Ishikawa (cell line): ENCODE data around the gene MLKL.

Experiments
- CEBPB ChIP-seq: IDR thresholded peaks from 2 replicates; pipeline ENCODE4 v1.6.1; 2012
- CREB1 ChIP-seq: IDR thresholded peaks from 2 replicates; pipeline ENCODE4 v1.6.1; 2012; ENCODE audit warnings: low read depth
- EGR1 ChIP-seq: IDR thresholded peaks from 2 replicates; pipeline ENCODE4 v1.6.1; 2012
- EP300 ChIP-seq: IDR thresholded peaks from 2 replicates; pipeline ENCODE4 v1.6.1; 2012; ENCODE audit warnings: borderline replicate concordance
- FOXM1 ChIP-seq: IDR thresholded peaks from 2 replicates; pipeline ENCODE4 v1.6.1; 2012; ENCODE audit warnings: low read depth, borderline replicate concordance
- NFIC ChIP-seq: IDR thresholded peaks from 2 replicates; pipeline ENCODE4 v1.6.1; 2012
- RAD21 ChIP-seq: IDR thresholded peaks from 2 replicates; pipeline ENCODE4 v1.6.1; 2012; ENCODE audit warnings: low read depth
- REST ChIP-seq: IDR thresholded peaks from 2 replicates; pipeline ENCODE4 v1.6.1; 2012; ENCODE audit warnings: low read depth, mild to moderate bottlenecking
- TAF1 ChIP-seq: IDR thresholded peaks from 2 replicates; pipeline ENCODE4 v1.6.1; 2012; ENCODE audit warnings: low read depth, mild to moderate bottlenecking
- TCF12 ChIP-seq: IDR thresholded peaks from 2 replicates; pipeline ENCODE4 v1.6.1; 2012; ENCODE audit warnings: low read depth
- TEAD4 ChIP-seq: IDR thresholded peaks from 2 replicates; pipeline ENCODE4 v1.6.1; 2012
- YY1 ChIP-seq: IDR thresholded peaks from 2 replicates; pipeline ENCODE4 v1.6.1; 2012; ENCODE audit warnings: low read depth
- ZBTB7A ChIP-seq: IDR thresholded peaks from 2 replicates; pipeline ENCODE4 v1.6.1; 2012; ENCODE audit warnings: low read depth
- TF ChIP-seq, protein P1 (sequence below): IDR thresholded peaks from 2 replicates; pipeline ENCODE4 v1.6.1; 2012
- TF ChIP-seq, protein P2 (sequence below): IDR thresholded peaks from 2 replicates; pipeline ENCODE4 v1.6.1; 2012

The MLKL gene

GRCh38 chr16:74734361-74735161 lies 33.9 kb upstream of the MLKL start:
- TF ChIP-seq EP300 (no peak), RAD21 (no peak), FOXM1 (no peak), NFIC (no peak), ZBTB7A (no peak), CREB1 (no peak), YY1 (no peak), TEAD4 (no peak), TCF12 (no peak), TAF1 (no peak), CEBPB (no peak)
- TF ChIP-seq, protein P1, sequence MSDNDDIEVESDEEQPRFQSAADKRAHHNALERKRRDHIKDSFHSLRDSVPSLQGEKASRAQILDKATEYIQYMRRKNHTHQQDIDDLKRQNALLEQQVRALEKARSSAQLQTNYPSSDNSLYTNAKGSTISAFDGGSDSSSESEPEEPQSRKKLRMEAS: no peak
- TF ChIP-seq, protein P2, sequence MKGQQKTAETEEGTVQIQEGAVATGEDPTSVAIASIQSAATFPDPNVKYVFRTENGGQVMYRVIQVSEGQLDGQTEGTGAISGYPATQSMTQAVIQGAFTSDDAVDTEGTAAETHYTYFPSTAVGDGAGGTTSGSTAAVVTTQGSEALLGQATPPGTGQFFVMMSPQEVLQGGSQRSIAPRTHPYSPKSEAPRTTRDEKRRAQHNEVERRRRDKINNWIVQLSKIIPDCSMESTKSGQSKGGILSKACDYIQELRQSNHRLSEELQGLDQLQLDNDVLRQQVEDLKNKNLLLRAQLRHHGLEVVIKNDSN: no peak

GRCh38 chr16:74732707-74733350 lies 32.2 kb upstream of the MLKL start:
- no peak for TF ChIP-seq EP300
- TF ChIP-seq CEBPB: no peak
- TF ChIP-seq YY1: no peak
- no peak for TF ChIP-seq TAF1
- TF ChIP-seq, protein P2: no peak
- TF ChIP-seq FOXM1: no peak
- no peak for TF ChIP-seq NFIC
- no peak for TF ChIP-seq REST
- no peak for TF ChIP-seq EGR1
- no peak for TF ChIP-seq ZBTB7A
- TF ChIP-seq, protein P1: no peak
- TF ChIP-seq RAD21: no peak
- no peak for TF ChIP-seq TCF12
- TF ChIP-seq CREB1: no peak
- TF ChIP-seq TEAD4: no peak

GRCh38 chr16:74731853-74732477 lies 31.3 kb upstream of the MLKL start:
- TF ChIP-seq ZBTB7A (no peak), CEBPB (no peak), FOXM1 (no peak), RAD21 (no peak), YY1 (no peak), NFIC (no peak), TAF1 (no peak), EGR1 (no peak), REST (no peak), TEAD4 (no peak)
- TF ChIP-seq, protein P2: no peak

DNA sequence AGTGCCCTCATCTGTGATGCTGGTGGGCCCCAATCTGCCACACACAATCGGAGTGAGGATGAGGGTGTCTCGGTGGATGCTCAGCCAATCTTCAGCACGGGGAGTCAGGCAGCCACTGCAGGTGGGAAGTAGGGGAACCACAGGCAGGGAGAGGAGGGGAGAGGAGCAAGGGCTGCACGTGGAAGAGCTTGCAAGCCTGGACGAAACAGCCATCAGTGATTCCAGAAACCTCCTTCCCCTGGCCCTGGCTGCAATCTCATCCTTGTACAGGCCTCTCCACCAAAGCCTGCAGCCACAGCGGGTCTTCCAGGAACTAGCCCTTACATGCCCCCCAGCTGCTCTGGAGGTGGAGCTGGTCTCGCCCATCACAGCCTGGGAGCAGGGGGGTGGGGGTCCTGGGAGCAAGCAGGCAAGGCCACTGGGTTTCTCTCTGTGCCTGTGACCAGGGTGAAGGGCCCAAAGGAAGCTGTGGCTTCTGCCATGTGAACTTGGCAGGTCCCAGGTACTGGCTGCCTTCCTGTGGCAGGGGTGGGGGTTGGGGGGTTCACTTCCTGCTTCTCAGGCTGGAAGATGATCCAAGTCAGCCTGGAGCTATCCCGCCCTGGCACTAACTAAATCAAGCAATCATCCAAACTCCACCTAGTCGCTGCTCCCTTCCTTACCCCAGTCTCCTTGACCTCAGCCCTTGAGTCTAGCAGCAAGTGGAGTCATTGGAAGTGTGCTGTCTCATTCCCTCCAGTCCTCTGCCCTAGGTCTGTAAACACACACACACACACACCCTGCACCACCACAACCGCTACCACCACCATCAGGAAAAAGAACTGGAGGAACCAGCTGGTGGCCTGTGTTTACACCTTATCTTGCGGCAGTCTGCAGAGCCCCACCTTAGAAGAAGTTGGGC lies 29.4 kb upstream of the MLKL start:
- TF ChIP-seq EP300: no peak
- TF ChIP-seq TCF12: no peak
- no peak for TF ChIP-seq CEBPB
- no peak for TF ChIP-seq REST
- TF ChIP-seq CREB1: no peak
- TF ChIP-seq TEAD4: no peak
- no peak for TF ChIP-seq NFIC
- TF ChIP-seq, protein P2: no peak
- TF ChIP-seq, protein P1: no peak
- no peak for TF ChIP-seq RAD21
- no peak for TF ChIP-seq TAF1
- TF ChIP-seq FOXM1: no peak
